HepG2 (cell line): ENCODE measurements around the gene NUAK2. TPM values are rescaled to one million over a fixed set of nuclear protein-coding genes. Genes with fewer than 3 reads are reported as not detected.

Source experiments
- HDAC2 ChIP-seq: sonication (generic); formaldehyde crosslinking; IDR thresholded peaks from 2 replicates; pipeline ENCODE4 v1.4.0; 2020; ENCODE audit warnings: missing genetic modification reagents
- MAFF ChIP-seq: IDR thresholded peaks from 2 replicates; pipeline ENCODE4 v1.6.1; 2011; ENCODE audit warnings: low read depth, low read length, improper control_type of control experiment
- PHF8 ChIP-seq: sonication (generic); formaldehyde crosslinking; IDR thresholded peaks from 2 replicates; pipeline ENCODE4 v1.5.0; 2020; ENCODE audit warnings: missing genetic modification reagents
- POLR2AphosphoS2 ChIP-seq: IDR thresholded peaks from 2 replicates; pipeline ENCODE4 v1.6.1; 2011; ENCODE audit warnings: low read depth, low read length, improper control_type of control experiment
- RXRB ChIP-seq: IDR thresholded peaks from 2 replicates; pipeline ENCODE4 v1.6.1; 2016; ENCODE audit warnings: borderline replicate concordance, missing genetic modification reagents, missing compliant biosample characterization
- SMARCC2 ChIP-seq: fragments of 450-650 bp; IDR thresholded peaks from 2 replicates; pipeline ENCODE4 v1.6.1; 2017; ENCODE audit warnings: antibody characterized with exemption, mild to moderate bottlenecking
- SRF ChIP-seq: IDR thresholded peaks from 2 replicates; pipeline ENCODE4 v1.6.1; 2011; ENCODE audit warnings: mild to moderate bottlenecking, low read depth, low read length, moderate library complexity
- TCF12 ChIP-seq, 2 experiments: fragments of 450-650 bp in 1 of 2; sonication (generic) in 1 of 2; formaldehyde crosslinking in 1 of 2; IDR thresholded peaks; 2 replicates each; pipeline versions ENCODE4 v1.6.1 to v1.8.0; 2017 to 2022; ENCODE audit warnings: antibody characterized with exemption in 1 of 2, mild to moderate bottlenecking in 1 of 2, missing genetic modification reagents in 1 of 2, moderate library complexity in 1 of 2
- TGIF2 ChIP-seq: IDR thresholded peaks from 2 replicates; pipeline ENCODE4 v1.6.1; 2016; ENCODE audit warnings: control low read depth, missing compliant biosample characterization
- THAP11 ChIP-seq: IDR thresholded peaks from 2 replicates; pipeline ENCODE4 v1.6.1; 2016; ENCODE audit warnings: missing biosample characterization, missing genetic modification reagents
- ZFY ChIP-seq: sonication (generic); formaldehyde crosslinking; IDR thresholded peaks from 2 replicates; pipeline ENCODE4 v1.4.0; 2020; ENCODE audit warnings: missing genetic modification reagents
- polyA plus RNA-seq, 8 experiments: library from polyadenylated mRNA; depleted of rRNA in 3 of 8; stranded (reverse) in 7 of 8; unstranded in 1 of 8; fragments of >200 nt; fragmentation: Illumina TruSeq in 4 of 8; extraction: Trizol in 4 of 8; gene quantifications; 2 replicates each; pipeline versions ENCODE4 v1.2.1 to v1.2.3, GENCODE V29; 2011 to 2016; ENCODE audit warnings: low read depth in 4 of 8, missing spikeins in 1 of 8, mixed read lengths in 1 of 8; ENCODE audit not compliant: insufficient read depth in 1 of 8
- total RNA-seq, 5 experiments: library from RNA; depleted of rRNA; stranded (reverse); fragments of >200 nt; fragmentation: Illumina TruSeq; extraction: Trizol; gene quantifications; 2 replicates each; pipeline ENCODE4 v1.2.3, GENCODE V29; 2016; ENCODE audit warnings: low read depth in 1 of 5
- TF ChIP-seq, protein P1 (sequence below): sonication (generic); formaldehyde crosslinking; IDR thresholded peaks from 2 replicates; pipeline ENCODE4 v1.4.0; 2020; ENCODE audit warnings: missing genetic modification reagents
- TF ChIP-seq, protein P2 (sequence below): sonication (generic); formaldehyde crosslinking; IDR thresholded peaks from 2 replicates; pipeline ENCODE4 v1.4.0; 2020; ENCODE audit warnings: low read depth, missing genetic modification reagents
- TF ChIP-seq, protein P3 (sequence below), 2 experiments: sonication (generic) in 1 of 2; formaldehyde crosslinking in 1 of 2; IDR thresholded peaks; 2 replicates each; pipeline versions ENCODE4 v1.6.1 to v1.9.0; 2014 to 2022; ENCODE audit warnings: antibody characterized with exemption in 1 of 2, borderline replicate concordance in 1 of 2, inconsistent platforms in 1 of 2, low read depth in 1 of 2, missing genetic modification reagents in 1 of 2
- TF ChIP-seq, protein P4 (sequence below): sonication (generic); formaldehyde crosslinking; IDR thresholded peaks from 2 replicates; pipeline ENCODE4 v1.5.0; 2020; ENCODE audit warnings: missing genetic modification reagents, mild to moderate bottlenecking, borderline replicate concordance

NUAK2 gene
- total and polyA plus RNA-seq, 2 of the 13 experiments (the other 11 are each of a cell fraction or from before 2014, with no cell fraction given) = 0.75 to 1.1 TPM

DNA sequence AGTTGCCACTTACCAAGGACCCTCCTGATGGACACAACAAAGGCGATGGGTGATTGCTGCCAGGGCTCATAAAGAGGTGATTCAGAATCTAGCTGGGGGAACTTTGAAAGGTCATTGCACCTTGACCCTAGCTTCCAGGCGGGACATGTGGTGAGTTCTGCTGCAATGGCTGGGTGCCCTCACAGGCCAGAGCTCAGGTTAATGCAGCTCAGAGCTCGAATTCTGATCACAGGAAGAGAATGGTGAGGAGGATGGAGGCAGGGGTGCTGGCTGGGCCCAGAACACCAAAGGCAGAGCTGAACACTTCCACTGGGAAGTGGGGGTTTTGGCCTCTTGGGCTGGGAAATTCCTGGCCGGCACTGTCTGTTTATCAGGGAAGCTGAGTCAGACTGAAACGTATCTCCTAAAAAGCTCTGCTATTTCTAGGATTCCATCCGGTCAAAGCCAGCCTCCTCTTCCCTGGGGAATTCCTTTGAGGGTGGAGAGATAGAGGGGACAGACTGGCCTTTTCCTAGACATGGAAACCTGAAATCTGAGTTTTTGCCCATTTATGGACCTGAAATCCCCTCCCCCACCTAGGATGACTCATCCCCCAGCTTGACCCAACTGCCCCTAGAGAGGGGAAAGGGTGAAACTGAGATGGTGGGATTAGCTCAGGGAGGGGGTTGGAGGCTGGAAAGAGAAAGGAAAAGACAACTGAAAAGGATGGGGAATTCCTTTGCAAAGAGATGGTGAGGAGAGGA lies 27.2 kb downstream of the NUAK2 start (continued):
- TF ChIP-seq, protein P1, sequence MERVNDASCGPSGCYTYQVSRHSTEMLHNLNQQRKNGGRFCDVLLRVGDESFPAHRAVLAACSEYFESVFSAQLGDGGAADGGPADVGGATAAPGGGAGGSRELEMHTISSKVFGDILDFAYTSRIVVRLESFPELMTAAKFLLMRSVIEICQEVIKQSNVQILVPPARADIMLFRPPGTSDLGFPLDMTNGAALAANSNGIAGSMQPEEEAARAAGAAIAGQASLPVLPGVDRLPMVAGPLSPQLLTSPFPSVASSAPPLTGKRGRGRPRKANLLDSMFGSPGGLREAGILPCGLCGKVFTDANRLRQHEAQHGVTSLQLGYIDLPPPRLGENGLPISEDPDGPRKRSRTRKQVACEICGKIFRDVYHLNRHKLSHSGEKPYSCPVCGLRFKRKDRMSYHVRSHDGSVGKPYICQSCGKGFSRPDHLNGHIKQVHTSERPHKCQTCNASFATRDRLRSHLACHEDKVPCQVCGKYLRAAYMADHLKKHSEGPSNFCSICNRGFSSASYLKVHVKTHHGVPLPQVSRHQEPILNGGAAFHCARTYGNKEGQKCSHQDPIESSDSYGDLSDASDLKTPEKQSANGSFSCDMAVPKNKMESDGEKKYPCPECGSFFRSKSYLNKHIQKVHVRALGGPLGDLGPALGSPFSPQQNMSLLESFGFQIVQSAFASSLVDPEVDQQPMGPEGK = peak; percentile 67; the same call in 1 of the 2 replicates
- TF ChIP-seq TGIF2 (CRISPR knock-in tag) (no peak), HDAC2 (CRISPR knock-in tag) (peak; percentile 49; the same call in 1 of the 2 replicates), SMARCC2 (no peak), ZFY (CRISPR knock-in tag) (peak; percentile 45; the same call in 1 of the 2 replicates), PHF8 (CRISPR knock-in tag) (no peak), MAFF (no peak; the same call in 1 of the 2 replicates), SRF (peak; percentile 97), RXRB (CRISPR knock-in tag) (peak; percentile 91), TCF12 (IDR thresholded peaks at IDR 0.05) (no peak), TCF12 (CRISPR knock-in tag; IDR thresholded peaks at IDR 0.05) (no peak), THAP11 (CRISPR knock-in tag) (no peak), POLR2AphosphoS2 (no peak)
- TF ChIP-seq, protein P2, sequence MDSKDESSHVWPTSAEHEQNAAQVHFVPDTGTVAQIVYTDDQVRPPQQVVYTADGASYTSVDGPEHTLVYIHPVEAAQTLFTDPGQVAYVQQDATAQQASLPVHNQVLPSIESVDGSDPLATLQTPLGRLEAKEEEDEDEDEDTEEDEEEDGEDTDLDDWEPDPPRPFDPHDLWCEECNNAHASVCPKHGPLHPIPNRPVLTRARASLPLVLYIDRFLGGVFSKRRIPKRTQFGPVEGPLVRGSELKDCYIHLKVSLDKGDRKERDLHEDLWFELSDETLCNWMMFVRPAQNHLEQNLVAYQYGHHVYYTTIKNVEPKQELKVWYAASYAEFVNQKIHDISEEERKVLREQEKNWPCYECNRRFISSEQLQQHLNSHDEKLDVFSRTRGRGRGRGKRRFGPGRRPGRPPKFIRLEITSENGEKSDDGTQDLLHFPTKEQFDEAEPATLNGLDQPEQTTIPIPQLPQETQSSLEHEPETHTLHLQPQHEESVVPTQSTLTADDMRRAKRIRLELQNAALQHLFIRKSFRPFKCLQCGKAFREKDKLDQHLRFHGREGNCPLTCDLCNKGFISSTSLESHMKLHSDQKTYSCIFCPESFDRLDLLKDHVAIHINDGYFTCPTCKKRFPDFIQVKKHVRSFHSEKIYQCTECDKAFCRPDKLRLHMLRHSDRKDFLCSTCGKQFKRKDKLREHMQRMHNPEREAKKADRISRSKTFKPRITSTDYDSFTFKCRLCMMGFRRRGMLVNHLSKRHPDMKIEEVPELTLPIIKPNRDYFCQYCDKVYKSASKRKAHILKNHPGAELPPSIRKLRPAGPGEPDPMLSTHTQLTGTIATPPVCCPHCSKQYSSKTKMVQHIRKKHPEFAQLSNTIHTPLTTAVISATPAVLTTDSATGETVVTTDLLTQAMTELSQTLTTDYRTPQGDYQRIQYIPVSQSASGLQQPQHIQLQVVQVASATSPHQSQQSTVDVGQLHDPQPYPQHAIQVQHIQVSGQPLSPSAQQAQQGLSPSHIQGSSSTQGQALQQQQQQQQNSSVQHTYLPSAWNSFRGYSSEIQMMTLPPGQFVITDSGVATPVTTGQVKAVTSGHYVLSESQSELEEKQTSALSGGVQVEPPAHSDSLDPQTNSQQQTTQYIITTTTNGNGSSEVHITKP (CRISPR knock-in tag) = no peak; the same call in 1 of the 2 replicates
- TF ChIP-seq, protein P3, sequence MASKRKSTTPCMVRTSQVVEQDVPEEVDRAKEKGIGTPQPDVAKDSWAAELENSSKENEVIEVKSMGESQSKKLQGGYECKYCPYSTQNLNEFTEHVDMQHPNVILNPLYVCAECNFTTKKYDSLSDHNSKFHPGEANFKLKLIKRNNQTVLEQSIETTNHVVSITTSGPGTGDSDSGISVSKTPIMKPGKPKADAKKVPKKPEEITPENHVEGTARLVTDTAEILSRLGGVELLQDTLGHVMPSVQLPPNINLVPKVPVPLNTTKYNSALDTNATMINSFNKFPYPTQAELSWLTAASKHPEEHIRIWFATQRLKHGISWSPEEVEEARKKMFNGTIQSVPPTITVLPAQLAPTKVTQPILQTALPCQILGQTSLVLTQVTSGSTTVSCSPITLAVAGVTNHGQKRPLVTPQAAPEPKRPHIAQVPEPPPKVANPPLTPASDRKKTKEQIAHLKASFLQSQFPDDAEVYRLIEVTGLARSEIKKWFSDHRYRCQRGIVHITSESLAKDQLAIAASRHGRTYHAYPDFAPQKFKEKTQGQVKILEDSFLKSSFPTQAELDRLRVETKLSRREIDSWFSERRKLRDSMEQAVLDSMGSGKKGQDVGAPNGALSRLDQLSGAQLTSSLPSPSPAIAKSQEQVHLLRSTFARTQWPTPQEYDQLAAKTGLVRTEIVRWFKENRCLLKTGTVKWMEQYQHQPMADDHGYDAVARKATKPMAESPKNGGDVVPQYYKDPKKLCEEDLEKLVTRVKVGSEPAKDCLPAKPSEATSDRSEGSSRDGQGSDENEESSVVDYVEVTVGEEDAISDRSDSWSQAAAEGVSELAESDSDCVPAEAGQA (IDR thresholded peaks at IDR 0.05; ENCODE audit: low read depth) = no peak
- TF ChIP-seq, protein P3 (CRISPR knock-in tag; IDR thresholded peaks at IDR 0.05; ENCODE audit: borderline replicate concordance) = no peak
- TF ChIP-seq, protein P4, sequence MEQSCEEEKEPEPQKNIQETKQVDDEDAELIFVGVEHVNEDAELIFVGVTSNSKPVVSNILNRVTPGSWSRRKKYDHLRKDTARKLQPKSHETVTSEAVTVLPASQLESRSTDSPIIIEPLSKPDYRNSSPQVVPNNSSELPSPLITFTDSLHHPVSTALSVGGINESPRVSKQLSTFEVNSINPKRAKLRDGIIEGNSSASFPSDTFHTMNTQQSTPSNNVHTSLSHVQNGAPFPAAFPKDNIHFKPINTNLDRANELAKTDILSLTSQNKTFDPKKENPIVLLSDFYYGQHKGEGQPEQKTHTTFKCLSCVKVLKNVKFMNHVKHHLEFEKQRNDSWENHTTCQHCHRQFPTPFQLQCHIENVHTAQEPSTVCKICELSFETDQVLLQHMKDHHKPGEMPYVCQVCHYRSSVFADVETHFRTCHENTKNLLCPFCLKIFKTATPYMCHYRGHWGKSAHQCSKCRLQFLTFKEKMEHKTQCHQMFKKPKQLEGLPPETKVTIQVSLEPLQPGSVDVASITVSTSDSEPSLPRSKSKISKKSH = no peak
